ENCODE measurements around the gene ACKR2. TPM values are rescaled to one million over a fixed set of nuclear protein-coding genes. Genes with fewer than 3 reads are reported as not detected.

Gene ACKR2
- total and polyA plus RNA-seq, 2 of the 13 experiments (the other 11 are each of a cell fraction or from before 2014, with no cell fraction given) = 1.1 to 1.9 TPM

- TF ChIP-seq ZNF510 (CRISPR knock-in tag; IDR thresholded peaks at IDR 0.05; ENCODE audit: low read depth) (no peak), ATF4 (CRISPR knock-in tag; IDR thresholded peaks at IDR 0.05) (peak in 1 of 2 experiments; percentile 32; a peak in 1 of 4 replicates), MXD4 (CRISPR knock-in tag; IDR thresholded peaks at IDR 0.05) (no peak), RBM39 (IDR thresholded peaks at IDR 0.05; ENCODE audit: low read depth, low read length, poor library complexity, severe bottlenecking) (no peak), NCOA2 (CRISPR knock-in tag; IDR thresholded peaks at IDR 0.05) (0 out of 2 replicates have a peak, but pooled peaks have one; percentile 31), NR1H2 (CRISPR knock-in tag; IDR thresholded peaks at IDR 0.05; ENCODE audit: borderline replicate concordance, low read depth) (no peak), NR2F6 (IDR thresholded peaks at IDR 0.05) (no peak), NR2F6 (CRISPR knock-in tag; IDR thresholded peaks at IDR 0.05) (0 out of 2 replicates have a peak, but pooled peaks have one; percentile 8), ARID5B (CRISPR knock-in tag; IDR thresholded peaks at IDR 0.05) (peak; percentile 70), MXD1 (CRISPR knock-in tag; IDR thresholded peaks at IDR 0.05) (no peak), PHF20 (CRISPR knock-in tag; IDR thresholded peaks at IDR 0.05) (no peak), SALL1 (CRISPR knock-in tag; IDR thresholded peaks at IDR 0.05) (peak; percentile 30; the same call in 1 of the 2 replicates), SP140L (CRISPR knock-in tag; IDR thresholded peaks at IDR 0.05; ENCODE audit: borderline replicate concordance) (no peak), ZNF816 (CRISPR knock-in tag; IDR thresholded peaks at IDR 0.05; ENCODE audit: borderline replicate concordance) (no peak), EEA1 (CRISPR knock-in tag; IDR thresholded peaks at IDR 0.05; ENCODE audit: borderline replicate concordance) (no peak), HNRNPH1 (optimal IDR thresholded peaks at IDR 0.05; ENCODE audit: low read depth, low read length) (no peak), NFYC (CRISPR knock-in tag; IDR thresholded peaks at IDR 0.05) (0 out of 2 replicates have a peak, but pooled peaks have one; percentile 22), CEBPG (CRISPR knock-in tag; IDR thresholded peaks at IDR 0.05) (peak; percentile 92), AFF4 (CRISPR knock-in tag; IDR thresholded peaks at IDR 0.05) (no peak), ZNF740 (CRISPR knock-in tag; IDR thresholded peaks at IDR 0.05) (no peak)
Measured at GRCh38 chr3:42914771-42915515, 105.7 kb downstream of the ACKR2 start (continued).
